Gastrocnemius medialis (tissue), 4 donors: ENCODE results near the gene PANX1.

Experiments
- POLR2A ChIP-seq, 2 donors: fragments of 450-650 bp; IDR thresholded peaks; one replicate each; pipeline ENCODE4 v1.6.1; 2017; ENCODE audit warnings: antibody characterized with exemption in 2 of 2, mild to moderate bottlenecking in 2 of 2, moderate library complexity in 2 of 2
- TF ChIP-seq, protein P1 (sequence below), 5 experiments: fragments of 450-650 bp in 3 of 5; fragments of 200-600 bp in 2 of 5; sonication (generic) in 2 of 5; IDR thresholded peaks in 4 of 5; conservative IDR thresholded peaks in 1 of 5; 1 replicate in 4 of 5; 2 replicates in 1 of 5; pipeline ENCODE4 v1.5.1; 2016 to 2019; ENCODE audit warnings: antibody characterized with exemption in 5 of 5, mild to moderate bottlenecking in 3 of 5, moderate library complexity in 3 of 5

DNA sequence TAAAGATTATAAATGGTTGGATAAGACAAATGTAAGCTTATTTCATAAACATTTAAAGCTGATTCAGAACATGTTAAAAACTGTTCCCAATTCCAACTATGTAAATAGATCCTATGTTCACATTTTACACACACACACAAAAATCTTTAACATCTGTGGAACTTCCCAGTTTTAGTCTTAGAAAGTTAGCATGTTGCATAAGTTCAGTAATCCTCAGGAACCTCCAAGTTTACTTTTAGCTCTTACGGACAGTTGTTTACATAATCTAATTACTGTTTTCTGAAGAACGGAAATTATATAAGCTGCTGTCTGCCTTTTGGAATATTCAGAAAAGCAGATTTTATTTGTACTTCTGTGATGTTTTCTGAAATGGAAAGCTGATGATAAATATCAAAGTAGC is 53.3 kb downstream of the PANX1 start:
- TF ChIP-seq, protein P1, sequence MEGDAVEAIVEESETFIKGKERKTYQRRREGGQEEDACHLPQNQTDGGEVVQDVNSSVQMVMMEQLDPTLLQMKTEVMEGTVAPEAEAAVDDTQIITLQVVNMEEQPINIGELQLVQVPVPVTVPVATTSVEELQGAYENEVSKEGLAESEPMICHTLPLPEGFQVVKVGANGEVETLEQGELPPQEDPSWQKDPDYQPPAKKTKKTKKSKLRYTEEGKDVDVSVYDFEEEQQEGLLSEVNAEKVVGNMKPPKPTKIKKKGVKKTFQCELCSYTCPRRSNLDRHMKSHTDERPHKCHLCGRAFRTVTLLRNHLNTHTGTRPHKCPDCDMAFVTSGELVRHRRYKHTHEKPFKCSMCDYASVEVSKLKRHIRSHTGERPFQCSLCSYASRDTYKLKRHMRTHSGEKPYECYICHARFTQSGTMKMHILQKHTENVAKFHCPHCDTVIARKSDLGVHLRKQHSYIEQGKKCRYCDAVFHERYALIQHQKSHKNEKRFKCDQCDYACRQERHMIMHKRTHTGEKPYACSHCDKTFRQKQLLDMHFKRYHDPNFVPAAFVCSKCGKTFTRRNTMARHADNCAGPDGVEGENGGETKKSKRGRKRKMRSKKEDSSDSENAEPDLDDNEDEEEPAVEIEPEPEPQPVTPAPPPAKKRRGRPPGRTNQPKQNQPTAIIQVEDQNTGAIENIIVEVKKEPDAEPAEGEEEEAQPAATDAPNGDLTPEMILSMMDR (IDR thresholded peaks at IDR 0.05 in 4 of 5, conservative IDR thresholded peaks at IDR 0.05 in 1 of 5): no peak
- TF ChIP-seq POLR2A (IDR thresholded peaks at IDR 0.05): no peak
